Activated T-cell treated with anti-CD3 and anti-CD28 coated beads, Interleukin-2, amount 50 U/mL, for 24 hours (primary cell): ENCODE measurements around the gene EPOP.
A peak's percentile ranks its signal among the peaks of the same experiment; 100 is the strongest.

Experiments
- DNase-seq: peaks from one replicate; pipeline ENCODE4 v3.0.0-alpha.2; 2020
- H3K27ac Mint-ChIP-seq: 2 replicates; pipeline ENCODE4 v1.8.0; 2020; ENCODE audit warnings: mild to moderate bottlenecking, mixed read lengths
- H3K27me3 Mint-ChIP-seq: 2 replicates; pipeline ENCODE4 v1.8.0; 2020; ENCODE audit warnings: mixed read lengths
- H3K36me3 Mint-ChIP-seq: 2 replicates; pipeline ENCODE4 v1.8.0; 2020; ENCODE audit warnings: low read depth, mixed read lengths
- H3K4me1 Mint-ChIP-seq: 2 replicates; pipeline ENCODE4 v1.8.0; 2020; ENCODE audit warnings: low read depth, mixed read lengths
- H3K4me3 Mint-ChIP-seq: 2 replicates; pipeline ENCODE4 v1.8.0; 2020; ENCODE audit warnings: mild to moderate bottlenecking, moderate library complexity, mixed read lengths
- H3K9me3 Mint-ChIP-seq: 2 replicates; pipeline ENCODE4 v1.8.0; 2020; ENCODE audit warnings: mixed read lengths

The EPOP gene

DNA sequence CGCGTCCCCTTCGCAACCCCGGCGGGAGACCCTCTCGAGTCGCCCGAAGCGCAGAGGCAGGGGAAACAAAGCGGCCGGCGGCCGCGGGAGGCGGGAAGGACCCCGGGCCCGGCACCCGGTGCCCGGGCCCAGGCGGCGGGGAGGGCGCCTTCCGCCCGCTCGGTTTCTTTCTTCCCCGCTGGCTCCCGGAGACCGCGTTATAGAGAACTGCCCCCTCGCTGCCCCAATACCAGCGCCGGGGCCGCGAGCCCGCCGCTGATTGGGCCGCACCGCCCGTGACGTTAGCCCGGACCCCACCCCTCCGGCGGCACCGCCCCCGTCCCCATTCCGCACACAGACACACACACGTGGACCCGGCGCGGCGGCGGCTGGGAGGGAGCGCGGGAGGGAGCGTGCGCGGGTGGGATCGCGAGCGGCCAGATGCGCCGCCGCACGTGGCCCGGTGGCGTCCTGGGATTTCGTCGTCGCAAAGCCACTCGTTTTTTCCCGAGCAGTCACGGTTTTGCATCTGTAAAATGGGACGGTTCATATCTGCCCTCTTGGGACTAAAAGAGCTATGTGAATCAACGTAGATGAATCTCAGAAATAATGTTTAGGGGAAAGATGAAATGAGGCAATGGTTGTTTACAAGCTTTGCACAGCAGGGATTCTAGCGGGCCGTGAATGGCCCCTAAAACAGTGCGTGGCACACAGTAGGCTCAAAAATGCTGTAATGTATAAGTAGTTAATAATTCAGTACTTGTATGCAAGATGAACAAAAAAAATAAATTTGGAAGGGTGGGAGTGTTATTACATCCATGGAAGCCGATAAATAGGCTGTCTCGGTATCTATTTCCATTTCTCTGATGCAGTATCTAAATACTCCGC is at the start of gene EPOP:
EPOP (minus strand) TSS at position 209 of the 867 bp plus-strand sequence. CDS start 462 bp downstream, outside the sequence.
- H3K27me3 Mint-ChIP-seq: peaks cover 11% of the 10 kb centered on the region
- peak within 1 kb of the TSS; percentile 82 for H3K4me3 Mint-ChIP-seq
- H3K36me3 Mint-ChIP-seq: peaks cover 17% of the 10 kb centered on the region
- peaks cover 55% of the 10 kb centered on the region for H3K4me1 Mint-ChIP-seq
- DNase-seq: peak; percentile 95
- no peaks in the 10 kb centered on the region for H3K9me3 Mint-ChIP-seq
- H3K27ac Mint-ChIP-seq: peak within 1 kb of the TSS; percentile 84

DNA sequence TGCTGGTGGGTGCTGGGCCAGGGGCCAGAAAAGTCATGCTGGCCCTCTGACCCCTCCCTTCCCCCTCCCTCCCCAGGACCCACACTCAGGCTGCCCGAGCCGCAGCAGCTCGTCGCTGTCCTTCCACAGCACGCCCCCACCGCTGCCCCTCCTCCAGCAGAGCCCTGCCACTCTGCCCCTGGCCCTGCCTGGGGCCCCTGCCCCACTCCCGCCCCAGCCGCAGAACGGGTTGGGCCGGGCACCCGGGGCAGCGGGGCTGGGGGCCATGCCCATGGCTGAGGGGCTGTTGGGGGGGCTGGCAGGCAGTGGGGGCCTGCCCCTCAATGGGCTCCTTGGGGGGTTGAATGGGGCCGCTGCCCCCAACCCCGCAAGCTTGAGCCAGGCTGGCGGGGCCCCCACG is 47.0 kb upstream of the EPOP start:
- peaks cover 82% of the 10 kb centered on the region for H3K36me3 Mint-ChIP-seq
- peak overlapping the region; percentile 65 for H3K27ac Mint-ChIP-seq
- no peaks in the 10 kb centered on the region for H3K27me3 Mint-ChIP-seq
- no peaks in the 10 kb centered on the region for H3K9me3 Mint-ChIP-seq
- DNase-seq: no peak
- H3K4me1 Mint-ChIP-seq: peaks cover 57% of the 10 kb centered on the region
- no peak overlapping the region for H3K4me3 Mint-ChIP-seq

DNA sequence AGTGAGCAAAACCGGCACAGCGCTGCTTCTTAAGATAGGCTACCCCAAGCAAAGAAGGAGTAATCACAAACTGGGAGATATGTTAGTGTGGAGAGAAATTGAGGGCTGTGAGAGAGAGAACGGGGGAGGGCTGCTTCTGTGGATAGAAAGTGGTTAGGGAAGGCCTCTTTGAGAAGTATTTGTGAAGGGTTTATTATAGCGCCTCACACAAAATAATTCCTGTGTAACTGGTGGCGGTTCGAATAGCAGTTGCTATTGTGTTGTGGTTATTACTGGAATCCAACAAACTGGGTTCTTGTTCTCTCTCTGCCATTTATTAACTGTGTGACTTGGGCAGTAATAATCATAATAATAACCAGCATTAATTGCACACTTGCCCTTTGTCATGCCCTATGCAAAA is 46.2 kb upstream of the EPOP start:
- H3K9me3 Mint-ChIP-seq: no peaks in the 10 kb centered on the region
- no peak for DNase-seq
- H3K36me3 Mint-ChIP-seq: peaks cover 85% of the 10 kb centered on the region
- H3K4me3 Mint-ChIP-seq: no peak overlapping the region
- peaks cover 52% of the 10 kb centered on the region for H3K4me1 Mint-ChIP-seq
- peak overlapping the region; percentile 29 for H3K27ac Mint-ChIP-seq
- no peaks in the 10 kb centered on the region for H3K27me3 Mint-ChIP-seq

DNA sequence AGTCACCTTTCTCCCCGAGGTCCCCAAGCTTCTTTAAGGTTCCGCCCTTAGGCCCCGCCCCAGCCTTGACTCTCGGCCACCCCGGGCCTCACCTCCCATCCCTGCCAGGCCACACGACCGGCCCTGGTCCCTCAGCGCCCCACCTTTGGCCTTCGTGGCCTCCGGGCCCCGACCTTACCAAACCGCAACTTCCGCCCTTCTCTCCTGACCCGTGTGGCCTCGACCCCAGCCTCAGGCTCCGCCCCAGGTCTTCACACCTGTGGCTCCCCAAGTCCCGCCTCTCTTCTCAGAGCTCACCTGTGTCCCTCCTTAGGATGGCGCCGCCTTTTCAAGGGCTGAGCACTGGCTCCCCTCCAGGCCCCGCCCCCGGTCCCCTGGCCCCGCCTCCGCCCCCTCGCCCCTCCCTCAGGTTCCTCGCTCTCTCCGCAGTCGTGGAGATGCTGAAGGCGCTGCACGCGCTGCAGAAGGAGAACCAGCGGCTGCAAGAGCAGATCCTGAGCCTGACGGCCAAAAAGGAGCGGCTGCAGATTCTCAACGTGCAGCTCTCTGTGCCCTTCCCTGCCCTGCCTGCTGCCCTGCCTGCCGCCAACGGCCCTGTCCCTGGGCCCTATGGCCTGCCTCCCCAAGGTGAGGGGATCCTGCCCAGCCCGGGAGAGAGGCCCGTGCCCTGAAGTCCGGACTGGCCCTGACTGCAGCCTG is 45.3 kb upstream of the EPOP start:
- no peaks in the 10 kb centered on the region for H3K27me3 Mint-ChIP-seq
- H3K4me3 Mint-ChIP-seq: no peak overlapping the region
- H3K9me3 Mint-ChIP-seq: no peaks in the 10 kb centered on the region
- peak overlapping the region; percentile 69 for H3K27ac Mint-ChIP-seq
- no peak for DNase-seq
- H3K4me1 Mint-ChIP-seq: peaks cover 52% of the 10 kb centered on the region
- H3K36me3 Mint-ChIP-seq: peaks cover 86% of the 10 kb centered on the region

DNA sequence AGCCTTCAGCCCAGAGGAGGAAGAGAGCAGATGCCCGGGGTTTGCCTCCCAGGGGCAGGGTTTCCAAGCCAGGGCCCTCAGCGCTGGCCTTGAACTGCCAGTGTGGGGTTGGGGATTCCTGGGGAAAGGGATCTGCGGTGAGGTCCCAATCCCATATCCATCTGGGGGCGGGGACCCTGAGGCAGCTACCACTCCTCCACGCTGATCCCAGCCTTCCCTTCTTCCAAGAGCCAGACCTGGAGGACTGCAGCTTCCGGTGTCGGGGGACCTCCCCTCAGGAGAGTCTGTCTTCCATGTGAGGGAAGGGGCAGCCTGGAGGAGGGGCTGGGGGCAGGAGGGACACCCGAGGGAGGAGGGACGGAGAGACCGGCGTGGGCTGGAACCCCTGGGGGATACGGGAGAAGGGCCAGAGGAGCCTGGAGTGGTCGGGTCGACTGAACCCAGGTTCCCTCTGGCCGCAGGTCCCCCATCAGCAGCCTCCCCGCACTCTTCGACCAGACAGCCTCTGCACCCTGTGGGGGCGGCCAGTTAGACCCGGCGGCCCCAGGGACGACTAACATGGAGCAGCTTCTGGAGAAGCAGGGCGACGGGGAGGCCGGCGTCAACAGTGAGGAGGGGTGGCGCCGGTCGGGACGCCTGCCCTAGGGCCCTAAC is 44.7 kb upstream of the EPOP start:
- no peak for DNase-seq
- peak overlapping the region; percentile 78 for H3K27ac Mint-ChIP-seq
- H3K36me3 Mint-ChIP-seq: peaks cover 86% of the 10 kb centered on the region
- no peaks in the 10 kb centered on the region for H3K9me3 Mint-ChIP-seq
- H3K4me3 Mint-ChIP-seq: no peak overlapping the region
- H3K27me3 Mint-ChIP-seq: no peaks in the 10 kb centered on the region
- H3K4me1 Mint-ChIP-seq: peaks cover 52% of the 10 kb centered on the region

DNA sequence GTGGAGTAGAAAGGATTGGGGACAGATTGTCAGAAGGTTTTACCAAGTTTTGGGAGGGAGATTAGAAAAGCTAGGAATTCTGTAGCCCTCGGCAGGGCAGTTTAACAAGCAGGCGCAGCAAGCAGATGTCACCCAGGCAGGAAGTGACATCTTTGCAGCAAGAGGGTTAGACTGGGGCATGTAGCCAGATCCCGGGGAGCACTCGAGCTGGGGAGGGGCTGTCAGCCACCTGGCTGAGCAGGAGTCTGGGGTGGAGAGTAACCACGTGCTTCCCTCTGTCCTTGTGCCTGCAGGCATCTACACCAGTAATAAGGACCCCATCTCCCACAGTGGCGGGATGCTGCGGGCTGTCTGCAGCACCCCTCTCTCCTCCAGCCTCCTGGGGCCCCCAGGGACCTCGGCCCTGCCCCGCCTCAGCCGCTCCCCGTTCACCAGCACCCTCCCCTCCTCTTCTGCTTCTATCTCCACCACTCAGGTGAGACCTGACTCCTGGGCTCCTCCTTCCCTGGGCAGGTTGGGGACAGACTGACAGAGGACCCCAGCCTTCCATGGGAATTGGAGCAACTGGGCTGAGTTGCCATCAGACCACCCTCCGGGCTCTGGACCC is 42.5 kb upstream of the EPOP start:
- H3K36me3 Mint-ChIP-seq: peaks cover 91% of the 10 kb centered on the region
- H3K9me3 Mint-ChIP-seq: no peaks in the 10 kb centered on the region
- no peak overlapping the region for H3K4me3 Mint-ChIP-seq
- peaks cover 50% of the 10 kb centered on the region for H3K4me1 Mint-ChIP-seq
- no peaks in the 10 kb centered on the region for H3K27me3 Mint-ChIP-seq
- peak overlapping the region; percentile 78 for H3K27ac Mint-ChIP-seq
- DNase-seq: no peak

DNA sequence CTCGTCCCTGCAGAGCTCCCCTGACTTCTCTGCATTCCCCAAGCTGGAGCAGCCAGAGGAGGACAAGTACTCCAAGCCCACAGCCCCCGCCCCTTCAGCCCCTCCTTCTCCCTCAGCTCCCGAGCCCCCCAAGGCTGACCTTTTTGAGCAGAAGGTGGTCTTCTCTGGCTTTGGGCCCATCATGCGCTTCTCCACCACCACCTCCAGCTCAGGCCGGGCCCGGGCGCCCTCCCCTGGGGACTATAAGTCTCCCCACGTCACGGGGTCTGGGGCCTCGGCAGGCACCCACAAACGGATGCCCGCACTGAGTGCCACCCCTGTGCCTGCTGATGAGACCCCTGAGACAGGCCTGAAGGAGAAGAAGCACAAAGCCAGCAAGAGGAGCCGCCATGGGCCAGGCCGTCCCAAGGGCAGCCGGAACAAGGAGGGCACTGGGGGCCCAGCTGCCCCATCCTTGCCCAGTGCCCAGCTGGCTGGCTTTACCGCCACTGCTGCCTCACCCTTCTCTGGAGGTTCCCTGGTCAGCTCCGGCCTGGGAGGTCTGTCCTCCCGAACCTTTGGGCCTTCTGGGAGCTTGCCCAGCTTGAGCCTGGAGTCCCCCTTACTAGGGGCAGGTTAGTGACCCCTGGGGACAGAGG is 41.7 kb upstream of the EPOP start:
- no peak for DNase-seq
- Mint-ChIP-seq H3K4me1 (peaks cover 53% of the 10 kb centered on the region), H3K4me3 (no peak overlapping the region), H3K36me3 (peaks cover 95% of the 10 kb centered on the region), H3K27ac (peak overlapping the region; percentile 96), H3K27me3 (no peaks in the 10 kb centered on the region), H3K9me3 (no peaks in the 10 kb centered on the region)

DNA sequence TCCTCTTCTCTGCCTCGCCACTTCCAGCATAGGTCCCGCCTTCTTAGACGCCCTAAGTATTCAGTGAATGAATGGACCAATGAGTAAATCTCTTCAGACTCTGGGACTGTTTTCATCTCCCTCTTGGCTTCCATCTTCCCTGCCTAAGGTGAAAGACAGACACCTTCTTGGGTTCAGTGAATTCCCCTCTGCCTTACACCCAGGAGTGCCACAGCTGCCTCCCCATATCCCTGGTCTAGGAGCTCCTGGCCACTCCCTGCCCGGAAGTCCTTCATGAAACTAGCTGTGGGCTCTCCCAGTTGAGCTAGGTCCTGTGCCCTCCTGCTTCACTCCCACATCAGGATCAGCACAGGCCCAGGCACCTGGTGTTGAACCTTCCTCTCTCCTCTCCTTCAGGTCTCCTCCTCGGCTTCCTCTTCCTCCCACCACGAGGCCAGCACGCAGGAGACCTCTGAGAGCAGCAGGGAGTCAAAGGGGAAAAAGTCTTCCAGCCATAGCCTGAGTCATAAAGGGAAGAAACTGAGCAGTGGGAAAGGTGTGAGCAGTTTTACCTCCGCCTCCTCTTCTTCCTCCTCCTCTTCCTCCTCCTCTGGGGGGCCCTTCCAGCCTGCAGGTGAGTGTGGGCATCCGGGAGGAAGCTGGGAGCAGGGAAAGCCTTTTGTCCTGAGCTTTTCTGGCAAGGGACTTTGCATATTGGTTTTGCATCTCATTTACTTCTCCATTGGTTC is 40.6 kb upstream of the EPOP start:
- Mint-ChIP-seq H3K4me3 (peak overlapping the region; percentile 43), H3K9me3 (no peaks in the 10 kb centered on the region), H3K27me3 (no peaks in the 10 kb centered on the region), H3K27ac (peak overlapping the region; percentile 96), H3K4me1 (peaks cover 57% of the 10 kb centered on the region), H3K36me3 (peaks cover 95% of the 10 kb centered on the region)
- no peak for DNase-seq

DNA sequence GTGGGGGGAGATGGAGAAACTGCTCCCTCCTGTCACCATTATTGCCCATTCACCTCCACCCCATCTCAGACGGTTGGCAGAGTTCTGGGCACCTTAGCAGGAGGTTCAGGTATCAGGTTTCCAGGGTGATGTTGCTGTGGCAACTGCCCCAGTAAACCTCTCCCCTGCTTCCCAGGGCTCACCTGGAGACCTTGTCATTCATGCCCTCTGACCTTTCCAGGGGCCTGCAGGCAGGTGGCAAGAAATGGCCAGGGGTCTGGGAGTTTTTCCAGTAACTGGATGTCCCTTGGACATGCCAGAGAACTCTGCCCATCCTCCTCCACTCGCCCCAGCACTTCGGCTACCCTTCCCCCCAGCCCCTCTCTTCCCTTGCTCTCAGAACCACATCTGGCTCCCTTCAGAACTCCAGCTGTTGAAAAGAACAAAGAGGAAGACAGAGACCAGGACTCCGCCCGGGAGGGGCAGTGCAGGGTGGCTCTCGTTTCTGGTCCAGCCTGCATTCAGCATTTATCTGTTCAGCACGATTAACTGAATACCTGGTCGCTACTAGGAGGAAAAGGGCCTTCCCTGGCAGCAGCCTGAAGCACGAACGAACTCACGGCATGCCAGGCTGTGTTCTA is 38.8 kb upstream of the EPOP start:
- Mint-ChIP-seq H3K27ac (peak overlapping the region; percentile 96), H3K36me3 (peaks cover 98% of the 10 kb centered on the region), H3K9me3 (no peaks in the 10 kb centered on the region)

DNA sequence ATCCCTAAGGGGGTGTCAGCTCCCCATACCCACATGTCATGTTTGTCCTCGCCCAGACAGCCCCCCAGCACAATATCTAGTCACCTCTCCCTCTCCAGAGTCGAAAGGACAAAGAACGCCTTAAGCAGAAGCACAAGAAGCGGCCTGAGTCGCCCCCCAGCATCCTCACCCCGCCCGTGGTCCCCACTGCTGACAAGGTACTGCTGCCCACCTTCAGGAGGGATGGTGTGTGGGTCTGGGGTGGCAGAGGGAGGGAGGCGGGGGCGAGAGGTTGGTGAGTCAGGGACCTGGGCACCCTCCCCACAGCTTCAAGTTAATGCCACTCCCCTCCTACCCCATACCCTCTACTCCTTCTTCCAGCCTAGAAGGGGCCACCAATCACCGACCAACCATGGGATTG is 37.8 kb upstream of the EPOP start:
- Mint-ChIP-seq H3K36me3 (peaks cover 98% of the 10 kb centered on the region), H3K9me3 (no peaks in the 10 kb centered on the region), H3K27me3 (no peaks in the 10 kb centered on the region), H3K4me1 (peaks cover 74% of the 10 kb centered on the region), H3K4me3 (no peak overlapping the region), H3K27ac (peak overlapping the region; percentile 90)
- DNase-seq: no peak

More for the DNA sequence above, 38.8 kb upstream of the EPOP start:
- peaks cover 68% of the 10 kb centered on the region for H3K4me1 Mint-ChIP-seq
- H3K27me3 Mint-ChIP-seq: no peaks in the 10 kb centered on the region
- H3K4me3 Mint-ChIP-seq: no peak overlapping the region
- no peak for DNase-seq

DNA sequence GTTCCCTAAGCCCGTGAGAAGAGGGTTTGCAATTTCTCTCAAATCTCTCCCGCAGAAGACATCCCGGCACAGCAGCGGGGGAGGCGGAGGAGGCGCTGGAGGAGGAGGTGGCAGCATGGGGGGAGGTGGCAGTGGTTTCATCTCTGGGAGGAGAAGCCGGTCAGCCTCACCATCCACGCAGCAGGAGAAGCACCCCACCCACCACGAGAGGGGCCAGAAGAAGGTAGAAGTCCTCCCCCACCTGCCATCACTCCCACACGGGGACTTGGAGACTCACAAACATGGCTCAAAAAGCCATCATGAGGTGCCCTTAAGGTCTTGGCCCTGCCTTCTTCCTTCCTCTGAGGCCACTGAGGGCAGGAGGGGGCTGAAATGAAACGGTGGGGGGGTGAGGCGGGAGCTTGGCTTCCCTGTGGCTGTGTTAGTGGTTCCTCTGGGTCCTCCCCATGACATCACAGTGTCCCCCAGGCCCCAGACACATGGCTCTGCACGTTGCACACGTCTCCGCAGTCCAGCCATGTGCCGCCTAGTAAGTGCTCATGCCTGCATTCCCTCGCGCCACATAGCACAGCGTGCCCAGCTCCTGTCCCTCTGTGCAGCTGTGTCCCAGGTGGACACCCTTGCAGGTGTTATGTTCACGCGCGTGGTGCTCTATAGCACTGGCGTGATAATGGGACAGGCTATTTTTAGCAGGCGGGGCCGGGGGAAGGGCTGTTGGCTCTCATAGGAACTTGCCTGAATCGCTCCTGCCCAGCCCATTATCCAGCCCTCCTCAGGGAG is 37.2 kb upstream of the EPOP start:
- peaks cover 98% of the 10 kb centered on the region for H3K36me3 Mint-ChIP-seq
- DNase-seq: no peak
- peak overlapping the region; percentile 90 for H3K27ac Mint-ChIP-seq
- H3K27me3 Mint-ChIP-seq: no peaks in the 10 kb centered on the region
- peaks cover 80% of the 10 kb centered on the region for H3K4me1 Mint-ChIP-seq
- no peaks in the 10 kb centered on the region for H3K9me3 Mint-ChIP-seq
- no peak overlapping the region for H3K4me3 Mint-ChIP-seq

DNA sequence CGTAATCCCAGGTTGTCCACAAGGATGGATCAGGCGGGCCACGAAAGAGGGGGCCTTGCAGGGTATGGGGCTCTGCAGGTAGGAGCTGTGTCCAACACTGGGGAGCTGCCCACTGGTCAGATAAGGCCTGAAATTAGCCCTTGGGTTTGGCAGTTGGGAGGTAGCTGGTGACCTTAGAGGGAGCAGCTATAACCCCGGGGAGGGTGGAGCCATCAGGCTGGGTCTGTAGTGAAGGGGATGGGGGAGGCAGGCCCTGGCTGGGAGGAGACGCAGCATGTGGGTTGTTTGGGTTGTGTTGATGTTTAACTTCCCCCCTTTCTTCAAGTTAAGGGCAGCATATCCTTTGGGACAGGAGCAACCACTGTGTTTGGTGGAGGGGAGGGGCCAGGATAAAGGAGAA is 36.2 kb upstream of the EPOP start:
- Mint-ChIP-seq H3K4me1 (peaks cover 77% of the 10 kb centered on the region), H3K27ac (peak overlapping the region; percentile 90), H3K27me3 (no peaks in the 10 kb centered on the region), H3K9me3 (no peaks in the 10 kb centered on the region), H3K4me3 (no peak overlapping the region), H3K36me3 (peaks cover 98% of the 10 kb centered on the region)
- DNase-seq: no peak

DNA sequence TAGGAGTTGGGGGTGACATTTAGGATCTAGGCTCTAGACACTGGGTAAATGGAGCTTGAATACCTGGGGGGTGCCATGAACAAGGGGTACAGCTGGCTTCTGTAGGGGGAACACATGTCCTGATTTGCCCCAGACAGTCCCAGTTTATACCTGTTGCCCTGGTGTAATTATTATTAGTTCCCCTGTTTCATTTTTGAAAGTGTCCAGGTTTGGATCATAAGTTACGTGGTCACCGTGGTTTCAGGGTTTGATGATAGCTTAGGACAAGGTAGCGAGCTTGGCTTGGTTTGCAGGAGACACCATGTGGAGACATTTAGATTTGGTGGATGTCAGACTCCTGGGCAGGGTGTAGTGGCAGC is 35.8 kb upstream of the EPOP start:
- Mint-ChIP-seq H3K4me3 (no peak overlapping the region), H3K4me1 (peaks cover 73% of the 10 kb centered on the region), H3K27ac (peak overlapping the region; percentile 90), H3K9me3 (no peaks in the 10 kb centered on the region), H3K27me3 (no peaks in the 10 kb centered on the region), H3K36me3 (peaks cover 97% of the 10 kb centered on the region)
- DNase-seq: no peak
